ENCODE data around the gene RMND1.
A peak's percentile ranks its signal among the peaks of the same experiment; 100 is the strongest.

RMND1 gene

GRCh38 chr6:151408858-151409257 lies 43.1 kb downstream of the RMND1 start:
- TF ChIP-seq CTCF (conservative IDR thresholded peaks at IDR 0.05; ENCODE audit: low read length): no peak
- DNase-seq (ENCODE audit: low read depth): no peak
- H3K4me3 ChIP-seq (ENCODE audit: low read length): no peak overlapping the region

GRCh38 chr6:151403919-151404308 lies 48.0 kb downstream of the RMND1 start:
- TF ChIP-seq CTCF (conservative IDR thresholded peaks at IDR 0.05; ENCODE audit: low read length): no peak
- H3K4me3 ChIP-seq (ENCODE audit: low read length): no peak overlapping the region
- no peak for DNase-seq (ENCODE audit: low read depth)

GRCh38 chr6:151402228-151402627 lies 49.7 kb downstream of the RMND1 start:
- H3K4me3 ChIP-seq (ENCODE audit: low read length): no peak overlapping the region
- no peak for DNase-seq (ENCODE audit: low read depth)
- no peak for TF ChIP-seq CTCF (conservative IDR thresholded peaks at IDR 0.05; ENCODE audit: low read length)

- no peak for TF ChIP-seq CTCF (conservative IDR thresholded peaks at IDR 0.05; ENCODE audit: low read length)
- DNase-seq (ENCODE audit: low read depth): peak; percentile 74
- no peak overlapping the region for H3K4me3 ChIP-seq (ENCODE audit: low read length)
These were observed 51.5 kb downstream of the RMND1 start for GRCh38 chr6:151400473-151400872.

- no peak for TF ChIP-seq CTCF (conservative IDR thresholded peaks at IDR 0.05; ENCODE audit: low read length)
- DNase-seq (ENCODE audit: low read depth): no peak
These were observed 52.2 kb downstream of the RMND1 start for GRCh38 chr6:151399679-151400078.

GRCh38 chr6:151393410-151393809 lies 58.5 kb downstream of the RMND1 start:
- no peak for TF ChIP-seq CTCF (conservative IDR thresholded peaks at IDR 0.05; ENCODE audit: low read length)
- H3K4me3 ChIP-seq (ENCODE audit: low read length): no peak overlapping the region
- DNase-seq (ENCODE audit: low read depth): no peak

More at GRCh38 chr6:151399679-151400078, 52.2 kb downstream of the RMND1 start:
- H3K4me3 ChIP-seq (ENCODE audit: low read length): no peak overlapping the region

GRCh38 chr6:151392427-151392826 lies 59.5 kb downstream of the RMND1 start:
- DNase-seq (ENCODE audit: low read depth): no peak
- H3K4me3 ChIP-seq (ENCODE audit: low read length): peak overlapping the region; percentile 65
- no peak for TF ChIP-seq CTCF (conservative IDR thresholded peaks at IDR 0.05; ENCODE audit: low read length)

All from AG10803 (cell line).